ENCODE measurements around the gene FAM118B.

DNA sequence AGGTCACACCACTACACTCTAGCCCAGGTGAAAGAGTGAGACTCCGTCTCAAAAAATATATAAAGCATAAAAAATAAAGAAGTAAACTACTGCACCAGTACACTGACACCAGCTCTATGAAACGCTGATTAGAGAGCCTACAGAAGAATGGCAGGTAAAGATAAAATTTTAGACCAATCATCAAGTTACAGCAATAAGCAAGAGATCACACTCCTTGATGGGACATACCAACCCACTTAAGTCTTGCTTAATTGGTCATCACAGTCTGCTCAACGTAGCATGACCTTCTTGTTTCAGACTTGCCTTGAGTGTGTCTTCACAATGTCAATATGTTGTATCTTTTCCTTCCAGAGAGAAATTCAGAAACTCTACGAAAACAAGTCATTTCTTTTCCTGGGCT lies 44.6 kb downstream of the FAM118B start:
- TF ChIP-seq, protein P1, sequence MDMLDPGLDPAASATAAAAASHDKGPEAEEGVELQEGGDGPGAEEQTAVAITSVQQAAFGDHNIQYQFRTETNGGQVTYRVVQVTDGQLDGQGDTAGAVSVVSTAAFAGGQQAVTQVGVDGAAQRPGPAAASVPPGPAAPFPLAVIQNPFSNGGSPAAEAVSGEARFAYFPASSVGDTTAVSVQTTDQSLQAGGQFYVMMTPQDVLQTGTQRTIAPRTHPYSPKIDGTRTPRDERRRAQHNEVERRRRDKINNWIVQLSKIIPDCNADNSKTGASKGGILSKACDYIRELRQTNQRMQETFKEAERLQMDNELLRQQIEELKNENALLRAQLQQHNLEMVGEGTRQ (IDR thresholded peaks at IDR 0.05; ENCODE audit: low read depth, low read length), result no peak
- no peak for TF ChIP-seq RCOR1 (IDR thresholded peaks at IDR 0.05; ENCODE audit: insufficient replicate concordance, low read length)
- no peak for TF ChIP-seq RAD21 (IDR thresholded peaks at IDR 0.05; ENCODE audit: low read length)
- TF ChIP-seq, protein P2, sequence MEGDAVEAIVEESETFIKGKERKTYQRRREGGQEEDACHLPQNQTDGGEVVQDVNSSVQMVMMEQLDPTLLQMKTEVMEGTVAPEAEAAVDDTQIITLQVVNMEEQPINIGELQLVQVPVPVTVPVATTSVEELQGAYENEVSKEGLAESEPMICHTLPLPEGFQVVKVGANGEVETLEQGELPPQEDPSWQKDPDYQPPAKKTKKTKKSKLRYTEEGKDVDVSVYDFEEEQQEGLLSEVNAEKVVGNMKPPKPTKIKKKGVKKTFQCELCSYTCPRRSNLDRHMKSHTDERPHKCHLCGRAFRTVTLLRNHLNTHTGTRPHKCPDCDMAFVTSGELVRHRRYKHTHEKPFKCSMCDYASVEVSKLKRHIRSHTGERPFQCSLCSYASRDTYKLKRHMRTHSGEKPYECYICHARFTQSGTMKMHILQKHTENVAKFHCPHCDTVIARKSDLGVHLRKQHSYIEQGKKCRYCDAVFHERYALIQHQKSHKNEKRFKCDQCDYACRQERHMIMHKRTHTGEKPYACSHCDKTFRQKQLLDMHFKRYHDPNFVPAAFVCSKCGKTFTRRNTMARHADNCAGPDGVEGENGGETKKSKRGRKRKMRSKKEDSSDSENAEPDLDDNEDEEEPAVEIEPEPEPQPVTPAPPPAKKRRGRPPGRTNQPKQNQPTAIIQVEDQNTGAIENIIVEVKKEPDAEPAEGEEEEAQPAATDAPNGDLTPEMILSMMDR (conservative IDR thresholded peaks at IDR 0.05; ENCODE audit: low read depth, low read length), result no peak
- TF ChIP-seq MAFK (IDR thresholded peaks at IDR 0.05; ENCODE audit: low read depth, low read length), result no peak
- no peak for TF ChIP-seq MXI1 (IDR thresholded peaks at IDR 0.05; ENCODE audit: borderline replicate concordance, low read depth, low read length)
- TF ChIP-seq, protein P3, sequence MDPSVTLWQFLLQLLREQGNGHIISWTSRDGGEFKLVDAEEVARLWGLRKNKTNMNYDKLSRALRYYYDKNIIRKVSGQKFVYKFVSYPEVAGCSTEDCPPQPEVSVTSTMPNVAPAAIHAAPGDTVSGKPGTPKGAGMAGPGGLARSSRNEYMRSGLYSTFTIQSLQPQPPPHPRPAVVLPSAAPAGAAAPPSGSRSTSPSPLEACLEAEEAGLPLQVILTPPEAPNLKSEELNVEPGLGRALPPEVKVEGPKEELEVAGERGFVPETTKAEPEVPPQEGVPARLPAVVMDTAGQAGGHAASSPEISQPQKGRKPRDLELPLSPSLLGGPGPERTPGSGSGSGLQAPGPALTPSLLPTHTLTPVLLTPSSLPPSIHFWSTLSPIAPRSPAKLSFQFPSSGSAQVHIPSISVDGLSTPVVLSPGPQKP (IDR thresholded peaks at IDR 0.05; ENCODE audit: borderline replicate concordance, low read depth, low read length), result no peak
- no peak for TF ChIP-seq FOS (IDR thresholded peaks at IDR 0.05; ENCODE audit: low read depth, low read length)
